DMS153 treated with DMSO at 0.1 percent for 48 hours (cell line): ENCODE results near the gene ST6GAL1.

Experiments
- DNase-seq: peaks from one replicate; lab custom pipeline; 2025; ENCODE audit not compliant: unreplicated experiment; lab: John Stamatoyannopoulos, UW

The ST6GAL1 gene

DNA sequence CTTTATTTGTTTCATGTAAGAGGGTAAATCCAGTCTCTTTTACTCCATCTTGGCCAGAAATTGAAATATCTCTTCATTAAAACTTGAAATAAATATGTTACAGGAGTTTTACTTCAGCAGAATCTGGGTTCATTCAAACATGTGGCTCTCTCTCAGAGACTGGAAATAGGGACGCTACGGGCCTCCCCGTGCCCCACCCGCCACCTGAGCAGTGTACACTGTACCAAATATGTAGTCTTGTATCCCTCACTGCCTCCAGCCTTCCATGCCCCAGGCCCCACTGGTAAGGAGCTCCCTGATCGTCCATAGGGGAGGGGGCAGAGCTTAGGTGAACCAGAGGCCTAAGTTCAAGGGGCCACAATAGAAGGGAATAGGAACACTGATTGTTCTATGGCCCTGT, 172.9 kb downstream of the ST6GAL1 start:
- no peak for DNase-seq

DNA sequence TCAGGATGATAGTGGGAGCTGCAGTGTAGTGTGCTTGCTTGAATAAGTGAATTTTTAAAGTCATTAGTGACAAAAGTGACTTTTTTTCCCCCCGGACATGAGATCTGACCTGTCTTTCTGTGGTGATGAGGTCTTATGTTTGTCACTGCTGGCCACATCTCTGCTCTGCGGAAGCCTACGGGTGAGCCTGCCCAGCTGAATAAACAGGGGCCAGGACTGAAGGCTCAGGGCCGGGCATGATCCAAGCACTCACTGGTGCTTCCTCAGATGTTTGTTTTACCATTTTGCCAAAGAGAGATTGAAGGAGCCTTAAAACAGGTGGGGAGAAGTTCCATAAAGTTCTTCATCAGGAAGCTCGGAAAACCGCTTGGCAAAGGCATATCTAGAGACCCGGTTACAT, 174.0 kb downstream of the ST6GAL1 start:
- DNase-seq = no peak

DNA sequence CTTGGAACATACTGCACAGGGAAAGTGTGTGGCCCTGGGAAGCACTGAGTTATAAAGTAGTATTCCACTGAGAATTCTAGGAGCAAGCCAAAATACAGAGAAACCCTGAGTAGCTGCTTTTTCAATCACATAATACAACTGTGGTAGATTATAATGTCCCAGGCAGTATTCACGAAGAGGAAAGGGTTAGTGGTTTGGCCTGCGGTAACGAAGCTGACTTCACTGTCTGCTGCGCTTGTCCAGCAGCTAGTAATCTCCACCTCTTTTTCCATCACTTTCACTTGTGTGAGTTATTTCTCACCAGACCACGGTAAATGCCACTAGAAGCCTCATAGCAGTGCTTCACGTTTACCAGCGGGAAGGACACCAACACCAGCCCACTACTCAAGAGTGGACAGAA, 174.6 kb downstream of the ST6GAL1 start:
- DNase-seq = no peak

DNA sequence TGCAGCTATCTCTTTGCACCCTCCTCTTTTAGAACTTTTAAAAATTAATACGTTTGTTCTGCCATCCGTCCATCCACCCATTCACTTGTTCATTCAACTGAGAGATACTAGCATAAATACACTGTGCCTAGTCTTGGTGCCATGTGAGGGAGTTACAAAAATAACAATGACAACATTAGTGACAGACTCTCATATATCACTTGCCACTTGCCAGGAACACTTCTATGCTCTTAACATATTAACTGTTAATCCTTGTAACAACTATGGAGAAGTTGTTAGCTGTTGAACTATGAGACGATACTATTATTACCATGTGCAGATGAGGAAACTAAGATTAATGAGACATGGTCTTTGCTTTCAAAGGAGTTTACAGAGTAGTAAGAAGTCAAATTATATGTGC, 175.4 kb downstream of the ST6GAL1 start:
- no peak for DNase-seq

DNA sequence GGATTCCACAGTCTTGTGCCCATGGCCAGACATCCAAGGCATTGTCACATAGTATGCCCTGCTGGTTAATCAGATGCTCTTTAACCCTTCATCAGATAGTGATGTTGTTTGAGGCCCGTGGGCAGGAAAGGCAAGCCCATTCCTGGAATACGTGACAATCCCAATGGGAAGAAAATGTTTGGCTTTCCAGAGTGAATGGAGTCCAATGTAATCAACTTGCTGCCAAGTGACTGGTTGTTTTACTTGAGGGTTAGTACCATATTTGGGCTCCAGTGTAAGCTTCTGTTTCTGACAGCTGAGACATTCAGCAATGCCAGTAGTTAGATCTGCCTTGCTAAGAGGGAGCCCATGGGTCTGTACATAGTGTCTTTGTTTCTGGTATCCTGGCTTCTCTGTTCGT, 177.7 kb downstream of the ST6GAL1 start:
- DNase-seq = no peak

DNA sequence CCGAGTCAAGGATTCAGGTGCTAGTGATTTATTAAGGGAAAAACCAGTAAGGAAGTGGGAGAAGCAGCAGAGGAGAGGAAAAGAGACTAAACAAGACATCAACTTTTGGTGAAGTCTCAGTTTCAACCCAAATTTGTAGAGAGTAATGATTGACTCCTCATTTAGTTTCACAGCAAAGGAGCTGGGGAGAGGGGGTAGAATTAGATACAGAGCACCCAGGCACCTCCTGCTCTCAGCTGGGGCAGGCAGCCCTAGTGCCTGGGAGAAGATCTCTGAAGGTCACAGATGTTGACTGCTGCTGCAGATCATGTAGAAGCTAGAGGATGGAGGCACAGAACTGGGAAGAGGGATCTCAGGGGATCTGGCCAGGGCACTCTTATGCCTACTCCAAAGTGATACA, 179.8 kb downstream of the ST6GAL1 start:
- no peak for DNase-seq

DNA sequence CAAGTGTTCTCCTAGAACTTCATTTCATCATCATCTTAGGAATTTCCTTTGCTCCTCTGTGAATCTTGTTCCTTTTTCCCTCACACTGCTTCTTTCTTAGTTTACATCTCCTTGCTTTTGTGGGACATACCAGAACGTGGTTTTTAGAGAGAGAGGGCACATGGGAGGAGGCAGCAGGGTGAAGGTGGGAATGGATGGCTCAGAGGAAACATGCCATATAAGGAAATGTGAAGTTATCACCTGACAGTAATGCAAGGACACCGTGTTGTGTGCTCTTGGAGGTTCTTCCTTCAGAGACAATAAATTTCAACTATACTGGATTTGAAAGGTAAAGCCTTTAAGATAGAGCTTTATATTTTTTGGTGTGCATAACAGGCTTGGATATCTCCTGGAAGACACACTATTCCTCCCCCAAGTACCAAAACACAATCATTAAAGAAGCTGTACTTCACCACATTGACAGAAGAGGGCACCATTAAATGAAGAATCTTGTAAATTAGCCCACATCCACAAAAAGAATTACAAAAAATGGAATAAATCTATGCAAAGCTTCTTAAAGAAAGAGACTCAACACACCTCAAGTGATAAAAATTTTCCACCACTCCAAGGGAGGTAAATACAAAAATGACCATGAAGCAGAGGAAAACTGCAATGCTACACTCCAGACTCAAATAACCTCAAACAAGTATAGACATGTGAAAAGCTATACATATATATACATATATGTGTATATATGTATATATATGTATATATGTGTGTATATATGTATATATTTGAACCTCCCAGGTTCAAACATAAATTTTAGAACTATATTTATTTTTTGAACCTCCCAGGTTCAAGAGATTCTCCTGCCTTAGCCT, 182.8 kb downstream of the ST6GAL1 start:
- DNase-seq = no peak

DNA sequence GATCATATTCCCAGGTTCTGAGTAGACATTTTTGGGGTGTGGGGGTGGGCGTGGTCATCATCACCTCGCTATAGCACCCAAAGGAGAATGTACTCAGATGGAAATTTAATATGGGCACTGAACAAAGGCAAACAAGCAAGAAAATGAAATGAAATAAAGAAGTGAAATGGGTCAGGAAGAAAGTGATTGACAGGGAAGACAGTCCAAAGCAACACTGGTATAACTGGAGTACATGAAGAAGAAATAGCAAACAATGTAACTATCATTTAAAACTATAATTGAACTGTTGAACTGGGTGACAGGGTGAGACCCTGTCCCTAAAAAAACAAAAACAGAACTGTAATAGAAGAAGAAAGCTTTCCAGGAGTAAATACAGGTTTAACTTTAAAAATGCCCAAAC, 184.2 kb downstream of the ST6GAL1 start:
- DNase-seq = no peak

DNA sequence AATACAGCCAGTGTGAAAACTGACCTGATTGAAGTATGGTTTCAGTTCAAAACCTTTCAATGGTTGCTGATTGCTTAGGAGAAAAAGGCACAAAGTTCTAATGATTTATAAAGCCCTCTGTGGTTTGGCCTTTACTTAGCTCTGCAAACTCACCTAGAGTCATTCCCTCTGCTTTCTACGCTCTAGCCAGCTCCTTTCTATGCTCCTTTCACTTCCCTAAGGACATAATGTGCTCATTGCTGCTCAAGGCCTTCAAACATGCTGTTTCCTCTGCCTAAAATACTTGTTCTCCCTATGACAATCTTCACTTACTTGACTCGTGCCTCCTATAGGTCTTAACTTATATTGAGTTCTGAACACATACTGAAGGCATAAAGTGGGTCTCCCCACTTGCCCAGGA, 190.0 kb downstream of the ST6GAL1 start:
- DNase-seq = no peak

DNA sequence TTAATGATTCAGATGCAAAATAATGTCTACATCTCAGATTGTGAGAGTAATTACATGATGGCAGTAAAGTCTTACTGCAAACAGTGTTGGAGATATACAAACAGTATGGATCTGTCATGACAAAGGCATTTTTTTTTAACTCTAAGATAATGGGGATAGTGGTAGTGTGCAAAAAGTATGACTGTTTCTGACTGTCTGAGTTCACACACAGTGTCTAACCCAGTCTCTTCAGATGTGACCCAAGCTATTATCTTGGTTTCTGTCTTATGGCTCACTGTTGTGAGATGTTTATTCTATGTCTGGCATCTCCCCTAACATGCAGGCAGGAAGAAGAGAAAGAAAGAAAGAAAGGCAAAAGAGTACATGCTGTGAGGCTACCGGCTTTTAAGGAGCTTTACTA, 191.9 kb downstream of the ST6GAL1 start:
- DNase-seq = no peak

DNA sequence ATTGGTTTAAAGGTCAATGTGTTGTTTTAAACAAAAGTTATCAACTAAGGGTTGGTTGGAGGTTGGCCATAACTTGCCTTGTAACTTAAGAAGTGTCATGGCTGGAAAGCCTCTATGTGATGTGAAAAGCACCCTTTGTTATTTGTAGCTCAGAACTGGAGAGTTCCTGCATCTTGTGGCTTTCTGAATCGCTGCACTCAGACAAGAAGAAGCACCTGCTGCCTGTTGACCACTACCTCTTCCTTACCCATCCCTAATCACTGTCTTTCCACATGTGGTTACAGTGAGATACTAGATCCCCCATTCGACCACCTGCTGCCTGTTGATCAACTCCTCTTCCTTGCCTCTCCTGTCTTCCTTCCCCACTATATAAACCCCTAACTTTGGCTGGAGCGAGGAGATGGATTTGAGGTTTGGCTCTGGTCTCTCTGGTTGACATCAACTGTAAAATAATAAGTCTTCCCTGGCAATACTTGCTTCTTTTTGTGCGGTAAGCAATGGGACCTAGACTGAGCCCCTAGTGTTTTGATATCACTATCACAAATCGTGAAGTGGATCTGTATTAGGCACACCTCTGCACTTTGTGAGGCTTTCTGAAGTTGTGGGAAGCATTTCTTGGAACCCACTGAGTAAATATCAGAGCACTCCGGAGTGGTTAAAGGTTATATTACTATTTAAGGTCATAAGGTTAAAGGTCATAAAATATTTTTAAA, 195.1 kb downstream of the ST6GAL1 start:
- DNase-seq = no peak
